ENCODE measurements around the gene PPP1R10.

PPP1R10 gene

DNA sequence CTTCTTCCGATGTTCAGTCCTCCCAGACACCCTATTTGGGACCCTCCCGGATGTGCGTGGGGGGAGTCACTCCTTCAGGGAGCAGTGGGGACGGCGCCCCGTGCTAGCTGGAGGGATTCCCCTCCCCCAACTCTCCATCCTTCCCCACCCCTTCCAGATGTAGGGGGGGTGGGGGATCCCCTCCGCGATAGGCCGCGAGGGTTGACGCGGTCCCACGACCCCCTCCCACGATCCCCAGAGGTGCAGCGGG lies 61.3 kb downstream of the PPP1R10 start:
- DNase-seq, result no peak

DNA sequence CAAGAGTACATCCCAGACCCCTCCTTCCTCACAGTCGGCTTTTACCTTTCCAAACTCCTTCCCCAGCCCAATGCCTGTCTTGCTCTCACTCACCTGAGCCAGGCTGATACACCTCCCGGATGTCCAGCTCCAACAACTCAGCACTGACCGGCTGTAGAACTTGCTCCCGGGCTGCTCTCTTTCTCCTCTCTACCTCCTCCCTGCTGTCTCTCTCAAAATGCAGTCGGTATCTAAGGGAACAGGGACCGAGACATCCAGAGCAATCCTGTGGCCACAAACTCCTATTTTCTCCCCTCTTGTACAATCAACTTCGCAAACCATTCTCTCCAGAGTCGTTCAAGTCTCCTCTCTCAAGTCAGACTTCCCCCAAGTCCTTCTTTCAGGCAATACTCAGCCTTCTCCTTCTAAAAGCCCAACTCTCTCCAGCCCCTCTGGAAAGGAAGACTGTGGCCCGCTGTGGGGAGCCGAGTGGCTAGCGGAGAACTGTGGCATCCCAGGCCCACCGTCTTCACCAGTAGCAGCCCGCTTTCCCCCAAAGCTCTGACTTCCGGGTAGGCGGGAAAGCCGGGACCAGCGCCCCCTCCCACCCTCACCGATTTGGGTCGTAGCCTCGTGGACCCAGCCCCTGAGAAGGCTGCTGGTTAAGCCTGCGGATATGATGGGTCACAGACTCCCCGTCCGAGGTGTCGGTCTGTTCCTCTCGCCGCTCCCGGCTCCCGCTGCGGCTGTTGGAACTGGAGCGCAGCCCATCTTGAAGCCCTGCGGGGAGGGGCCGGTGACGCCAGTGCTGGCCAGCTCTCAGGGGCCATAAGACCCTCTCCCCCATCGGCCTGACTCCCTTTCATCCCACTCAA lies 61.9 kb downstream of the PPP1R10 start:
- DNase-seq, result peak; percentile 8

DNA sequence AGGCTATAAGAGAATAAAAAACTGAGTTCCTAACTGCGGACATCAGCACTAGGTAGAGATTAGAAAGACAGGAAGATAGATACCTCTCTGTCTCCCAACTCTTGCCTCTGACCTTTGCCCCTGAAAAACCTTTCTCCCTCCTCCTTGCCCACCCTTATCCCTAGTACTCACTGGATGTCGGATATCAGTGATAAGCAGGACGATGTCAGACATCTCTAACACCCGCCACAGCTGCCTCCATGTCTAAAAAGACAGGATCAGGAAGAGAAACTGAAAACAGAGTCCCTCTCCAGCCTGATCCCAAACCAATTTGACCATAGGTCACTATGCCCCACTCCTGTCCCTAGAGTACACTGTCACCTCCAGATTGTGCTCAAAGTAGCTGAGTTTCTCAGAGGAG lies 62.6 kb downstream of the PPP1R10 start:
- no peak for DNase-seq

Measured in T-helper 9 cell (primary cell).